IPS-NIHi11 (cell line): ENCODE data around the gene TIRAP.
"Not testable (repeated sequence)": the region's sequence is repeated elsewhere in the genome, so short reads cannot be mapped to it uniquely, and the experiment has no call there.

Experiments
- DNase-seq: peaks from one replicate; pipeline ENCODE4 v3.0.0; 2012; ENCODE audit warnings: mixed read lengths, low spot score

The TIRAP gene

DNA sequence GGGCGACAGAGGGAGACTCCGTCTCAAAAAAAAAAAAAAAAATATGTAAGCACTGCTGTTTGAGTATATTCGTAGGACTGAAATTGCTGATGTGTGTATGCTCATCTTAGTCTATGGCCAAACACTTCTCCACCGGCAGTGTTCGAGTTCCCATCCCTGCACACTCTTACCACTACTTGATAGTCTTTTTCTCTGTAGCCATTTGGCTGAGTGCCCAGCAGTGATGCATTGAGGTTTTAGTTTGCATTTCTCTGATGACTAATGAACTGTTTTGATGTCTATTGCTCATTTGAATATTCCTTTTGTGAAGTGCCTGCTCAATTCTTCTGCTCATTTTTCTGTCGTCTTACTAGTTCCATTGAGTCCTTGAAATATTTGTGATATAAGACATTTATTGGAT lies 1.9 kb downstream of the TIRAP start:
- no peak for DNase-seq

DNA sequence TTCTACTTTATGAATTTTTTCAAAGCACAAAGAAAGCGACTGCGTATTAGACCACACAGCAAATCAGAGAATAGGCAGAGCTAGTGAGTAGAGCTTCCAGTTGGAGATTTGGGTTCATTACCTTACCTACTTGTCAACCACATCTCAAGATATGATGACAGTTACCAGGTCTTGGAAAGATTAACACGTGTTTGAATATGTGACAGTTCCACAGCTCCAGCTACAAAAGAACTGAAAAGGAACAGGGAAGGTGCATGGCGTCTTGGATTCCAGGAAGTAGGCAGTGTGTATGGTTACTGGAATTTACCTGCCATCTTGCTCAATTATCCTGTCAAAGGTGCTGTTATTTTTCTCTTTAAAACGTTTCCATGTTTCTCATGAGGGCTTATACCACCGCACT lies 5.3 kb downstream of the TIRAP start:
- DNase-seq: no peak

DNA sequence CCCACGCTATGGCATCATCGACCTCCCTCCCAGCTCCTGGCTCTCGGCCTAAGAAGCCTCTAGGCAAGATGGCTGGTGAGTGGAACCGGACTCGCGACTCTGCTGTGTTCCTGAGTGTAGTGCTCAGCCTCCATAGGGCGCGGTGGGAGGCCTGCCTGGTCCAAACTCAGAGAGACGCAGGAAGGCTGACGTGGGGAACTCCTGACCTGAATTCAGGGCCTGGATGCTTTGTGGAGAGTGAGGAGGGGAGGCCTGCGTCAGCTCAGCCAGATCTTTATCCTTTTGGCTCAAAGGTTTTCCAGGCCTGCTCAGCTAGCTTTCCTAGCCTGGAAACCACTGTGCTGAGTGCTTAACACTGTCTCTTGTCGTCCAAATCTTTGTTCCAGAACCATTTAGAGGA lies 8.0 kb downstream of the TIRAP start:
- DNase-seq: no peak

DNA sequence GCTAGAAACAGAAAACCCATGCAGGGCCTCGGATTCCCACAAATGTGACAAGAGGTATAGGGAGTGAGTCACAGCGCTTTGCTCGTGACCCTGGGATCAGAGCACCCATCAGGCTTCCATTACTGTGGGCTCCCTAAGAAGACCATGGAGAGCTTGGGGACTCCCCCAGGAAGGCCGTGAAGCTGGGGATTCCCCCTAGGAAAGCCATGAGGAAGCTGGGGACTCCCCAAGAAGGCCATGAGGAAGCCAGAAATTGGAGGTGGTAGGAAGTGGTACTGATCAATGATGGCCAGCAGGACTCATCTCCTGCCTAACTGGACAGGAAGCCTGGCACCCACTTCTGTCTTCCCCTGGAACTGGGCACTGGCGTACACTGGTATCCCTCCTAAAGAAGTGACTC lies 10.8 kb downstream of the TIRAP start:
- no peak for DNase-seq

DNA sequence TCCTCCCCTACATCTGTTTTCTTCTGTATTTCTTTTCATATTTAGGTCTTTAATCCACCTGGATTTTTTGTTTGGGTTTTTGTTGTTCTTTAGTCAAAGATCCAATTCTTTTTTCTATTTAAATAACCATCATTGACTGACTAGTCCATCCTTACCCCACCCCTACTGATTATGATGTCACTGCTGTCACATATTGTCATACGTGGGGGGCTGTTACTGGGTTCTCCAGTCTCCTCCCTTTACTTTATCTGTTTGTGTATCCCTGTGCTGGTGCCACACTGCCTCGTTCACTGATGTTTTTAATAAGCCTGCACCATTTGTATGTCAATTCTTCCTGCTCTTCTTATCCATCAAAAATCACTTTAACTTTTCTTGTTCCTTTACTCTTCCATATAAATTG lies 14.1 kb downstream of the TIRAP start:
- DNase-seq: no peak

GRCh38 chr11:126303623-126304456 lies 20.9 kb downstream of the TIRAP start, which contains the start of gene DCPS:
Gene DCPS, plus strand, starts transcription at chr11:126304060. Its CDS starts 21 bp downstream, at chr11:126304081.
- peak; percentile 100 for DNase-seq

- no peak for DNase-seq
Observed at GRCh38 chr11:126304457-126305075, 21.7 kb downstream of the TIRAP start.

DNA sequence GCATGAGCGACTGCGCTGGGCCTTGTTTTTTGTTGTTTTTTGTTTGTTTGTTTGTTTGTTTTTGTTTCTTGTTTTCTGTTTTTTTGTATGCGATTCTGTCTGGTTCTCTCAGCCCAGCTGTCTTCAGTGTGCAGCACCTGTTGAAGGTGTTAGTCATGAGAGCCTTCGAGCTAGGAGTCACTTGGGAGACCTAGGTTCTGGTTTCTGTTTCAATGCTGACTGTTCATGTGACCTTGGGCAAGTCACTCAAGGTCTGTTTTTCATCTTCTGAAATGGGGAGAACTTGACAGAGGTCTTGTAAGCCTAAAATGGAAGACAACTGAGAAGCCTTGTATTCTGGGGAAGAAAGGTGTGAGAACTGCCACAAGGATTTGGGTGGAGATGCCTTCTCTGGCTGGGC lies 22.8 kb downstream of the TIRAP start:
- no peak for DNase-seq

- no peak for DNase-seq
Observed at GRCh38 chr11:126307706-126308105, 24.8 kb downstream of the TIRAP start.

DNA sequence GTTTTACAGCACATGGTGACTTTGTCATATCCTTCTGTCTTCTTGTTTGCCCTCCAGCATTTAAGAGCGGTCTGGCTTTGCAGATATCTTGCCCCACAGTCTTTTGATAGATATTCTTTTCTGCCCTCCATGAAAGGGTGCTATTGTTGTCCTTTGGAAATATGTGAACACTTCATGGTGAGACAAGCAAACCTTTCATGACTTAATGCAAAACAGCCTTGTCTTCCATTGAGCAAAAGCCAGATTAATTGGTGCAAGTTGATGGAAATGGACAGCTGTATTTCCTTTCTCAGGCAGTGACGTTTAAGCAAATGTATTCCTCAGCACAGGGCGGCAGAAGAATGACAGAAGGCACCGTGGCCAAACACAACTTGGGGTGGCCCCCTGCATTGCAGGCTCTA lies 25.4 kb downstream of the TIRAP start:
- no peak for DNase-seq

- not testable (repeated sequence) for DNase-seq
Observed at GRCh38 chr11:126308771-126309170, 25.9 kb downstream of the TIRAP start.

GRCh38 chr11:126310200-126310991 lies 27.5 kb downstream of the TIRAP start:
- DNase-seq: peak; percentile 83

GRCh38 chr11:126310992-126311310 lies 28.1 kb downstream of the TIRAP start:
- DNase-seq: no peak

GRCh38 chr11:126311401-126312291 lies 28.8 kb downstream of the TIRAP start:
- no peak for DNase-seq

GRCh38 chr11:126312961-126313360 lies 30.1 kb downstream of the TIRAP start:
- DNase-seq: no peak

DNA sequence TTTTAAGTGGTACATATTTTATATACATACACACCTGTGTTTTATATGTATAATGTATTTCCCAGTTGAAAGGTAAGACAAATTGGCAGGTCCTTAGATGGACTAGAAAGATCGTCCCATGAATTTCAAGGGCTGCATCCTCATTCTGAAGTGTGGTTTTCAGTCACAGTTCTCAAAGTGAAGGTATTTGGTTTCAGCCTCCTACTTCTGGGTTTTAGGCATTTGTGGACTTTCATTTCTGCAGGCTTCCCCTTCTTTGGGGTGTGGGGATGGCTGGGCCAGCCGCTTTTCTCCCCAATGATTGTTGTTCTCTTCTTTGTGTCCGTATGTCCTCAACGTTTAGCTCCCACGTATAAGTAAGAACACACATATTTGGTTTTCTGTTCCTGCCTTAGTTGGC lies 30.9 kb downstream of the TIRAP start:
- DNase-seq: no peak

GRCh38 chr11:126317432-126317755 lies 34.5 kb downstream of the TIRAP start:
- DNase-seq: no peak

- DNase-seq: no peak
Observed at GRCh38 chr11:126317756-126318573, 35.1 kb downstream of the TIRAP start.

DNA sequence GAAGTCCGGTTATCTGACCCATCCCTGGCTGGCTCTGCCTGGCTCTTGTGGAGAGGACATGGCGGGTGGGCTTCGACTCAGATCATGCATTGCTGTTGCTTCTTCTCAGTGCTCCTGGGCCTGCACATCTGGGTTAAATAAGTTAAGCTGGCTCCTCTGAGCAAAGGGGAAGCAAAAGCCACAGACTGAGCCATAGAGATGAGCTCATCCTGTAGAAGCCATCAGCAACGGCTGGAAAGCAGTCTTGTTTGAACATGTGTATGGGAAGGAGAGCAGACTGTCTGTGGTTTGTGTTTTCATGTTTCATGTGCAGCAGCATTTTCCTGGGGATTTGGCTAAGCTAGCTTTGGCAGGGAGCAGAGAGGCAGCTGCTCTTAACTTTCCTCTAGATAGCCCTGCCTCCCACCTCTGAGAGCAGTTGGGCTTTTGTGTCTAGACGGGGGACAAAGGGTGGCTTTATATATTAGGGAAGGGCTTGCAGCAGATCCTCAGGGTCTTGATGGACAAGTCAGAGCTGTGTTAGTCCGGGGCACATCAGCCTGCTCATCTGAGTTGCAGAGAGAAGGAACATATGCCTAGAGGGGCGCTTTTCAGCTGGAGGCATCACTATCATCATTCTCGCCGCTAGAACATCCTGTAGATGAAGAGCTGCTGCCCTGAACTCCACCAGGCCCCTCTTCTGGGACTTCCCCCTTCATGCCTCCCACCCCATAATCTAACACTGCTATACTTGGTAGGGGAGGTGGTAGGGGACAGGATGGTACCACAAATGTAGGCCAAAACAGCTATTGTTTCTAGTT lies 35.9 kb downstream of the TIRAP start:
- no peak for DNase-seq

DNA sequence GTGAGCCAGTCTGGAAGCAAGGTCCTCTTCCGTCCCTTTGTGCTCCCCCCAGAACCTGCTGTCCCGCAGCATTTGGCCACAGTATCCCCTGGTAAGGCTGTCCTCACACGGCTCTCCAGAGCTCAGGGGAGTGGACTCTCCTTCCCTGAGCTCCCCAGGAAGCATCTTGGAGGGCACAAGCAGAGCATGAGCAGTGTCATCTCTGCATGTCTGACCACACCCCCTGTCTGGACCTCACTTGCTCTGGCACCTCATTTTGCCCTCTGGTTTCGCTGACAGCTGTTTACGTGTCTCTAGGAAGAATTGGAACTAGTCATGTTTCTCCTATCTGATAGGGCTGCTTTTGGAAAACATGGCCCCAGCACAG lies 36.5 kb downstream of the TIRAP start:
- DNase-seq: no peak
